T-helper 22 cell (primary cell): Measurements from ENCODE around the gene MANBA.
"Not testable (repeated sequence)": the region's sequence is repeated elsewhere in the genome, so short reads cannot be mapped to it uniquely, and the experiment has no call there.

Experiments used
- DNase-seq: peaks from one replicate; pipeline ENCODE4 v3.0.0-alpha.2; 2020; ENCODE audit warnings: low read depth

The MANBA gene

GRCh38 chr4:102619776-102620631 is 140.8 kb downstream of the MANBA start:
- DNase-seq, result not testable (repeated sequence)

- DNase-seq, result not testable (repeated sequence)
Observed at GRCh38 chr4:102619021-102619420, 141.7 kb downstream of the MANBA start.

- no peak for DNase-seq
Observed at GRCh38 chr4:102616636-102617035, 144.1 kb downstream of the MANBA start.

GRCh38 chr4:102614801-102615200 is 146.0 kb downstream of the MANBA start:
- DNase-seq, result no peak

- DNase-seq, result peak; percentile 34
Observed at GRCh38 chr4:102612824-102613366, 147.9 kb downstream of the MANBA start.

GRCh38 chr4:102612210-102612609 is 148.6 kb downstream of the MANBA start:
- DNase-seq, result no peak

- DNase-seq, result no peak
Observed at GRCh38 chr4:102610476-102610875, 150.3 kb downstream of the MANBA start.

GRCh38 chr4:102610007-102610406 is 150.8 kb downstream of the MANBA start:
- no peak for DNase-seq

GRCh38 chr4:102608190-102608589 is 152.6 kb downstream of the MANBA start:
- no peak for DNase-seq

GRCh38 chr4:102606846-102607450 is 153.8 kb downstream of the MANBA start:
- no peak for DNase-seq

- DNase-seq, result no peak
Observed at GRCh38 chr4:102606261-102606660, 154.5 kb downstream of the MANBA start.

GRCh38 chr4:102604222-102604940 is 156.4 kb downstream of the MANBA start:
- no peak for DNase-seq

- no peak for DNase-seq
Observed at GRCh38 chr4:102601586-102602227, 159.1 kb downstream of the MANBA start.

GRCh38 chr4:102600689-102601088 is 160.1 kb downstream of the MANBA start:
- no peak for DNase-seq

- DNase-seq, result no peak
Observed at GRCh38 chr4:102599886-102600285, 160.9 kb downstream of the MANBA start.

GRCh38 chr4:102599455-102599854 is 161.3 kb downstream of the MANBA start:
- no peak for DNase-seq

- no peak for DNase-seq
Observed at GRCh38 chr4:102598762-102599374, 161.9 kb downstream of the MANBA start.

GRCh38 chr4:102598086-102598761 is 162.5 kb downstream of the MANBA start:
- DNase-seq, result no peak

- no peak for DNase-seq
Observed at GRCh38 chr4:102596532-102596931, 164.2 kb downstream of the MANBA start.

GRCh38 chr4:102594000-102594399 is 166.8 kb downstream of the MANBA start:
- DNase-seq, result no peak

- DNase-seq, result no peak
Observed at GRCh38 chr4:102593147-102593546, 167.6 kb downstream of the MANBA start.
